DOHH2 (cell line): ENCODE data around the gene AUTS2.

Source experiments
- EZH2phosphoT487 ChIP-seq: fragments of 200-600 bp; sonication (generic); IDR thresholded peaks from 2 replicates; pipeline ENCODE4 v1.6.1; 2017; ENCODE audit warnings: borderline replicate concordance, mild to moderate bottlenecking, antibody characterized with exemption, low read length, moderate library complexity, mixed read lengths
- TF ChIP-seq, protein P1 (sequence below): fragments of 200-600 bp; sonication (generic); IDR thresholded peaks from one replicate; pipeline ENCODE4 v1.5.1; 2014; ENCODE audit warnings: antibody characterized with exemption, mild to moderate bottlenecking, low read depth, low read length; ENCODE audit not compliant: poor library complexity, severe bottlenecking

DNA sequence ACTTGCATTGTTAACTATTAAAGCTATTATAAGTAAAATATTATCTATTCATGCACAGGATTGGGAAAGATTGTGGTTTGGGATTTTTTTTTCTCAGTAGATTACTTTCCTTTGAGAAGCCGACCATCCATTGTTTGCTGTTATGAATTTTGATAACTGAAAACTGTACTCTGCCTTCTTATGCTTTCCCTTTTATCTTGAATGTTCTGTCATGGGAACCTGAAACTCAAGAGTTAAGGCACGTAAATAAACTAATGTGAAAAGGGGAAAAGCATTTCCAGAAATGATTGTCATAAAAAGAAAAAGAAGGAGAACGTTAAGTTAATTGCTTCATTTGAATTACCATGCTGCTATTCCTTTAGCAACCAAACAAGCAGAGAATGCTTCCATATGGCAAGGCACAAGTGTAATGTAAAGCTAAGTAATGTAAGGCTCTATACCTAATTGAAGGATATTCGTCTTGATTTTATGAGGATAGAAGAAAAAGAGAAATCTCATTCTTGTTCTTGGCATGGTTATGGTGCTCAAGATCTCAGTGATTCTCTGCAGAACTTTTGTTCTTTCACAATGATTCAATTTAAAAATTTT lies 370.8 kb downstream of the AUTS2 start:
- TF ChIP-seq, protein P1, sequence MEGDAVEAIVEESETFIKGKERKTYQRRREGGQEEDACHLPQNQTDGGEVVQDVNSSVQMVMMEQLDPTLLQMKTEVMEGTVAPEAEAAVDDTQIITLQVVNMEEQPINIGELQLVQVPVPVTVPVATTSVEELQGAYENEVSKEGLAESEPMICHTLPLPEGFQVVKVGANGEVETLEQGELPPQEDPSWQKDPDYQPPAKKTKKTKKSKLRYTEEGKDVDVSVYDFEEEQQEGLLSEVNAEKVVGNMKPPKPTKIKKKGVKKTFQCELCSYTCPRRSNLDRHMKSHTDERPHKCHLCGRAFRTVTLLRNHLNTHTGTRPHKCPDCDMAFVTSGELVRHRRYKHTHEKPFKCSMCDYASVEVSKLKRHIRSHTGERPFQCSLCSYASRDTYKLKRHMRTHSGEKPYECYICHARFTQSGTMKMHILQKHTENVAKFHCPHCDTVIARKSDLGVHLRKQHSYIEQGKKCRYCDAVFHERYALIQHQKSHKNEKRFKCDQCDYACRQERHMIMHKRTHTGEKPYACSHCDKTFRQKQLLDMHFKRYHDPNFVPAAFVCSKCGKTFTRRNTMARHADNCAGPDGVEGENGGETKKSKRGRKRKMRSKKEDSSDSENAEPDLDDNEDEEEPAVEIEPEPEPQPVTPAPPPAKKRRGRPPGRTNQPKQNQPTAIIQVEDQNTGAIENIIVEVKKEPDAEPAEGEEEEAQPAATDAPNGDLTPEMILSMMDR: no peak
- no peak for TF ChIP-seq EZH2phosphoT487
